ENCODE data around the gene POLN.
"Not testable (repeated sequence)": the region's sequence is repeated elsewhere in the genome, so short reads cannot be mapped to it uniquely, and the experiment has no call there.

Gene POLN

DNA sequence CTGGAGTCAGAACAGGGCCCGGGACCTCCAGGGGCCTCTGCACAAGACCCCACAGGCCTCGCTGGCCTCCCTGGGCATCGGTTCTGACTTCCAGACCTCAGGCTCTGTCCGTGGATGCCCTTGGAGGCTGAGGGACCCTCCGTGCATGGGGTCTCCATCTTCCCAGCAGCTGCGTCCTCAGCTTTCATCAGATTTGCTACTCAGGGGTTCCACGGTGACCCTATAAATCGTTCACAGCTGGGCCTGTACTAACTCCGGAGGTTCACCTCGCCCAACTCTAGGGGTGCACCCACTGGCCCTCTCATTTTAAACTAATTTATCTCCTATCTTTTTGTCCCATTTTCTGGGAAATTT is 33.1 kb upstream of the POLN start:
- not testable (repeated sequence) for DNase-seq (ENCODE audit: low read depth)

DNA sequence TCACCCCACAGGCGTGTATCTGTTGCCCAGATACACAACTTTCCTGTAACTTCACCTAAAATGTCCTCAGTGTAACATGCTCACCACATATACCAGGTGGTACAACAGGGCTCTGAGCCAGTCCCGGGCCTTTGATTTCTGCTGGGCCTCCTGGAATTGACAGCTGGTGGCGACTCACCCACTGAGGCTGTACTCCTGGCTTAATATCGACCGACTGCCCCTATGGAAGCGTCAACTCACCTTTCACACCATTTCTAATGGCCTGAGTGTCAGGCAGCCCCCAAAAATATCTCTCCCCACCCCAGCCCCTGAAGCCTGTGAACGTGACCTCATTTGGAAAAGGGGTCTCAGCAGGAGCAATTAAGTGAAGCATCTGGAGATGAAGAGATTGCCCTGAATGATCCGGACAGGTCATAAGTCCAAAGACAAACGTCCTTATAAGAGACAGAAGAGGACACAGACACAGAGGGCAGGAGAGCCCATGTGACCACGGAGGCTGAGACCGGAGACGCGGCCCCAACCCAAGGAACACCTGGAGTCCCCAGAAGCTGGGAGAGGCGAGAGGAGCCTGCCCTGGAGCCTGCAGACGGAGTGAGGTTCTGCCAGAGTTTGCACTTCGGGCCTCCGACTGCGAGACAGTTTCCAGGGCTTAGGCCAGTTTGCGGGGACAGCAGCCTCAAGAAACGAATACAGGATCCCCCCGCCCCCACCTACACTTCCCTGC is 32.6 kb upstream of the POLN start:
- no peak for DNase-seq (ENCODE audit: low read depth)

DNA sequence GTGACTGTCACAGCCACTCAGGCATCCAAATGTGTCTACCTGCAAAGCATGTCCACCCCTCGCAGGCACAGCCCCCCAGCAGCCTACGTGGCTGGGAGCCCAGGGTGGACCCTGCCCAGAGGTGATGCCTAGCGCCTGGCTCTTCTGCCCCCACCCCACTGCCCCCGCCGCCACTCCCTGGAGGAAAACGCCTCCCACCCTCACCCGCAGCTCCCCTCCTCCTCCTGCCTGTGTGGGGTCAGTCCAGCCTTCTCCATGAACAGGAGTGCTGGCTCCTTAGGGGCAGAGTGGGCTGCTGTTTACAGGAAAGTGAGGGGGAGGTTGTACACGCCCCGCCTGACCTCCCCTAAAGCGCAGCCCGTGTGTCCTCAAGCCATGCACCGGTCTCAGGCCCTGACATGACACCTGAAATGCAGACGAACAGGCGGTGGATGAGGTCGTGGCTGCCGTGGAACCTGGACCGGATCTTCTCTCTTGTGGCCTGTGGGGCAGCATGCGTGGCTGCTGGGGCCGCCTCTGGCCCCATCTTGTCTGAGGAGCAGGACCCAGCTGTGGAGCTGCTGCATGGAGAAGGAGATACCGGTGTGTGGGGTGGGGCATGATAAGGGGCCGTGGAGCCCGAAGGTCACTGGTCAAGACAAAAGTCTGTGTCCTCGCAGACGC is 31.9 kb upstream of the POLN start:
- DNase-seq (ENCODE audit: low read depth), result no peak

DNA sequence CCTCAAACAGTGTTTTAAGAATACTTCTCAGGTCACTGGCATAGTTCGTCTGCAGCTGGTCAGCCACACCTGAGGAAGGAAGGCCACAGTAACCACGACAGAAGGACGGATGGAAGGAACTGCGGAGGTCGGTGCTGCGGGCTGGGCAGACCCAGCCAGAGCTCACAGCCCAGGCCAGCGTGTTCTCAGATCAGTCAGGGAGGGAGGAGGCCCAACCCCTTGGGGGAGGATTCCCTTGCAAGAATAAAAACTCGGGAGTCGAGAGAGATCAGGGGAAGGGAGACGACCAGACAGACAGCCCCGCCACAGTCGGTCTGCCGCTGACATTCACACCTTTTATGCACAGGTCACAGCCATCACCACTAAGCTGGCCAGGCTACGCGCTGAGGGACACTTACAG is 31.3 kb upstream of the POLN start:
- no peak for DNase-seq (ENCODE audit: low read depth)

- no peak for DNase-seq (ENCODE audit: low read depth)
Measured at GRCh38 chr4:2272828-2273120, 30.9 kb upstream of the POLN start.

- DNase-seq (ENCODE audit: low read depth), result no peak
Measured at GRCh38 chr4:2272026-2272827, 30.3 kb upstream of the POLN start.

- DNase-seq (ENCODE audit: low read depth), result no peak
Measured at GRCh38 chr4:2271279-2272025, 29.5 kb upstream of the POLN start.

GRCh38 chr4:2270341-2271165 is 28.6 kb upstream of the POLN start:
- no peak for DNase-seq (ENCODE audit: low read depth)

DNA sequence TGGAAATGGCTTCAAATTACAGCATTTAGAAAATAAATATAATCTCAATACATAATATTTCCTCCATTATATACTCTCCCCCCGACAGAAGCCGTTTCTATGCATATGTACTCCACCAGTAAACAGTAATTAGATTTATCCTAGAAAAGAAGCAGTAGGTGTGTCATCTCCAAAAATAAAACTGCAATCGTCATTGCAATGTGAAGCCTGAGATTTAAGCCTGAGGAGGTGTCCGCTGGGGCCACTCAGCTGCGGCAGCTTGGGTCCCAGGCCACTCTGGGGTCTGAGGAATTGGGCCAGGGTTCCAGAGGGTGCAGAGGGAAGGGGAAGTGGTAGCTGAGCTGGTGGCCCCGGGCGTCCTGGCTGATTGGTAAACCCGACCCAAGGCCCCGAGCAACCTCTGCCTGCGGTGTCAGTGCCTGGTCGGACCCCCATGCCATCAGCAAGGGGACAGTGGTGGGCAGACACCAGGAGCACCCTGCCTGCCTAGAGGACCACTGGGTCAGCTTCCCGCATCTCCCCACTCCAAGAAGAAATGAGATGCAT is 27.8 kb upstream of the POLN start:
- DNase-seq (ENCODE audit: low read depth), result no peak

- DNase-seq (ENCODE audit: low read depth), result no peak
Measured at GRCh38 chr4:2269206-2269531, 27.2 kb upstream of the POLN start.

DNA sequence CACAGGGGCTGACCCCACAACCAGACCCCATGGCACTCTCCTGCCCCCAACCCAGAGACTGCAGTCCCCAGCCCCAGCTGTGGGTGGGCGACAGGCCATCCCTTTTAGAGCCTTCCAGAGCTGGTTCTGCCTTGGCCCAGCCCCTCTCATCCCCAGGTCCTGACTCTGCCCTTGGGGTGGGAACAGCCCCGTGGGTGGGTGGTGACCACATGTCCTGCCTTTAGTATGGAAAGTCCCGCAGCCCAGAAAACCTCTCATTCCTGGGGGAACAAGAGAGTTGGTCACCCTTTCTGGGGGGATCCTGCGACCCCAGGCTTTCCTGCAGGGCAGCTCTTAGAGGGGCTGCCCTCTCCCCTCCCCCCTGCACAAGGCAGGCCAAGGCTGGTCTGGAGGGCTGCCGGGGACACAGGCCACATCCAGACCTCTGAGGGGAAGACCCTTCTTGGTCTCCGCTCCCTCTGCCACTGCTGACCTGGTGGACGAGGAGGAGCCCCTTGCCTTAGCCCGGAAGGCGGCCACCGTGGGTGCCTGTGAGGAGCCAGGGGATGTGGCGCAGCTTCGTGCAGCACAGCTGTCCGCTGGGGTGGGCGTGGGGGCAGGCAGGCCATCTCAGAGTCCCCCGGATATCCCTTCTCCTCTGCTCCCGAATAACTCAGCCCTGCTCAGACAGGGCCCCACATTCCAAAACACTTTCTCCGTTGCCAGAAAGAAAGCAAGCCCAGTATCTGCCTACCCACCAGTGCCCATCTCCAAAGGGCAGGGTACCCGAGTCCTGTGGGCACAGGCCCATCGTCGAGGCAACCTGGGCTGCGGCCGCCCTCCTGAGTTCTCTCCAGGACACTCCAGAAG is 26.7 kb upstream of the POLN start:
- DNase-seq (ENCODE audit: low read depth), result no peak

- DNase-seq (ENCODE audit: low read depth), result no peak
Measured at GRCh38 chr4:2267841-2268240, 25.9 kb upstream of the POLN start.

GRCh38 chr4:2267320-2267811 is 25.4 kb upstream of the POLN start:
- no peak for DNase-seq (ENCODE audit: low read depth)

GRCh38 chr4:2266821-2267220 is 24.9 kb upstream of the POLN start:
- no peak for DNase-seq (ENCODE audit: low read depth)

DNA sequence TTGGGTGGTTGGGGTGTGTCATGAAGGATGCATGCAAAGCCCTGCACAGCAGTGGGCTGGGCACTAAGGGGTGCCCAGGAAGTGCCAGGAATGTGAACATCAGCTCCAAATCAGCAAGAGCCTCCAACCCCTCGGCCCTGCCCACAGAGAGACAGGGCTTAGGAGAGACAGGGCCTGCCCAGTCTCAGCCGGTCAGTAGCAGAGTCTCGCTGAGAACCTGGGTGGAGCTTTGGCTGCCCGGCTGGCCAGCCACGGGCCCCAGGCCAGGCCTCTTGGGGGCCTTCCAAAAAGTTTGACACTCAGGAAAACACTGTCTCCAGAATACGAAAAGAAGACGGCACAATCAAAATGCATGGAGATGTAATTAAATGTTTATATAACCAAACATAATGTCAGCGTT is 24.3 kb upstream of the POLN start:
- DNase-seq (ENCODE audit: low read depth), result no peak

- DNase-seq (ENCODE audit: low read depth), result no peak
Measured at GRCh38 chr4:2265113-2266110, 23.5 kb upstream of the POLN start.

DNA sequence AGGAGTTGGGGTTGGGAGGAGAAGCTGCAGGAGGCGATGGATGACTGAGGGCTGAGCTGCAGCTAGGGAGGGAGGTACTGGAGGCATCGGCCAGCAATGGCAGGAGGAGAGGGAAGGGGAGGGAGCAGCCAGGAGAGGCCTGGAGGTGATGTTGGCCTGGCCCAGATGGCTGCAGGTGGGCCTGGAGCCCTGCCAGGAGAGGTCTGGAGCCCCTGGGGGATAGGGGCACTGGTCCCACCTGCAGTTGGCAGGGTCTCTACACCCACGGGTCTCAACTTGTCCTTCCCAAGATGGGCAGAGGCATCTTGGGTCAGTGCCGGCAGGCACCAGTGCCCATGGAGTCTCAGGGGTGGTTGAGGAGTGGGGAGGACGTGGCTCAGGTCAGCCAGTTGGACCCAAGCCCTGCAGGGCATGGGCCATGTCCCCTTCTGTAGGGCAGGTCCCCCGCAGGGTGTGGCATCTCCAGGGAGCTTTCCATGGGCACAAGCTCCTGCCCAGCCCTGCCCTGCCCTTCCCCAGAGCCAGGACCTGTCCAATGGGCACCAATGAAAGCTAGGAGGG is 22.6 kb upstream of the POLN start:
- DNase-seq (ENCODE audit: low read depth), result no peak

GRCh38 chr4:2263926-2264321 is 22.0 kb upstream of the POLN start:
- no peak for DNase-seq (ENCODE audit: low read depth)

DNA sequence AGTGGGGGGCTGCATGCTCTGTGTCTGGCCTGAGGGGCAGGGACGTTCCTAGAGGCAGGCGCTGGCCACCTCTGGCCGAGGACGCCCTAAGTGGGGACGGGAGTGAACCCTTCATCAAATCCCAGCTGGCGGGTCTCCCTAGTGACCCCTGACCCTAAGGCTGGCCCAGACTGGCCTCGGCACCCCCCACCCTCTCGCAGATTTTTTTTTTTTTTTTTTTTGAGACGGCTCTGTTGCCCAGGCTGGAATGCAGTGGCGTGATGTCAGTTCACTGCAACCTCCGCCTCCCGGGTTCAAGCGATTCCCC is 21.0 kb upstream of the POLN start:
- no peak for DNase-seq (ENCODE audit: low read depth)

Data from HS-5 (cell line).